Activated naive CD4-positive, alpha-beta T cell treated with anti-CD3 and anti-CD28 coated beads, Interleukin-2, amount 50 U/mL, for 72 hours (primary cell): Measurements from ENCODE around the gene OR56A4. TPM values are rescaled to one million over a fixed set of nuclear protein-coding genes. Genes with fewer than 3 reads are reported as not detected.

Experiments used
- ATAC-seq, 2 donors: fragments of 150-1000 bp; cut with Tn5 transposase; 2 replicates each; pipeline ENCODE4 v1.10.0; 2021; ENCODE audit warnings: mild to moderate bottlenecking in 2 of 2, moderate library complexity in 2 of 2
- DNase-seq, 2 donors: peaks; one replicate each; pipeline ENCODE4 v3.0.0; 2021 to 2022; ENCODE audit warnings: low spot score in 2 of 2
- H3K27ac Mint-ChIP-seq, 2 donors: one replicate each; pipeline ENCODE4 v1.8.0; 2022; ENCODE audit warnings: mild to moderate bottlenecking in 2 of 2, mixed read lengths in 2 of 2
- H3K36me3 Mint-ChIP-seq, 2 donors: one replicate each; pipeline ENCODE4 v1.8.0; 2022; ENCODE audit warnings: mixed read lengths in 2 of 2
- H3K9me3 Mint-ChIP-seq, 2 donors: one replicate each; pipeline ENCODE4 v1.8.0; 2022; ENCODE audit warnings: mixed read lengths in 2 of 2
- total RNA-seq, 2 donors: library from RNA; stranded (reverse); gene quantifications; one replicate each; pipeline ENCODE4 v1.2.3, GENCODE V29; 2022

The OR56A4 gene
- under 1 TPM in 1 of 2 donors, not detected in 1; 0.12 TPM for total RNA-seq

GRCh38 chr11:6006846-6007245 lies at the start of gene OR56A4:
Gene OR56A4, minus strand, starts transcription at chr11:6006946. Its CDS starts 3,954 bp downstream, at chr11:6002992.
- no peak for ATAC-seq

GRCh38 chr11:6055569-6055968 lies 48.8 kb upstream of the OR56A4 start:
- H3K36me3 Mint-ChIP-seq = no peaks in the 10 kb centered on the region
- no peak overlapping the region for H3K27ac Mint-ChIP-seq
- DNase-seq (no peak), ATAC-seq (no peak)
- H3K9me3 Mint-ChIP-seq = no peaks in the 10 kb centered on the region

More at GRCh38 chr11:6006846-6007245, at the start of gene OR56A4:
- DNase-seq = no peak
- H3K36me3 Mint-ChIP-seq = no peaks in the 10 kb centered on the region
- no peaks in the 10 kb centered on the region for H3K9me3 Mint-ChIP-seq
- no peak within 1 kb of the TSS for H3K27ac Mint-ChIP-seq

DNA sequence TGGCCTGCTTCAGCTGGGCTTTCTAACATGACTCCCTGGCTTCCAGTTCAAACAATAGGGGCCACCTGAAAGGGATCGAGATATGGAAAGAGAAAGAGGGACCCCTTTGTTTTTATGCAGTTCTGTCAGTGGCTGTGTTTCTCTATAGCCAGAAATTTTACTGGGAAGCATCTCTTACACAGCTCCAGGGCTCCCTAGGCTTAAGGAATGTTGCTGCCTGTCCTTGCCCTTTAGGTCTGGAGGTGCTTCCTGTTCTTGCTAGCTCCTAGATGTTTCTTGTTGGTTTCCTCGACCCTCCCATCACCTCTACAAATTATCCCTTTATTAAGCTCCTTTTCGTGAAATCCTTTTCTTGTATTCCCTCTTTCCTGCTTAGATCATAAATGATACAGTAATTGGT lies 45.6 kb upstream of the OR56A4 start:
- H3K9me3 Mint-ChIP-seq = no peaks in the 10 kb centered on the region
- no peak for ATAC-seq
- H3K36me3 Mint-ChIP-seq = no peaks in the 10 kb centered on the region

DNA sequence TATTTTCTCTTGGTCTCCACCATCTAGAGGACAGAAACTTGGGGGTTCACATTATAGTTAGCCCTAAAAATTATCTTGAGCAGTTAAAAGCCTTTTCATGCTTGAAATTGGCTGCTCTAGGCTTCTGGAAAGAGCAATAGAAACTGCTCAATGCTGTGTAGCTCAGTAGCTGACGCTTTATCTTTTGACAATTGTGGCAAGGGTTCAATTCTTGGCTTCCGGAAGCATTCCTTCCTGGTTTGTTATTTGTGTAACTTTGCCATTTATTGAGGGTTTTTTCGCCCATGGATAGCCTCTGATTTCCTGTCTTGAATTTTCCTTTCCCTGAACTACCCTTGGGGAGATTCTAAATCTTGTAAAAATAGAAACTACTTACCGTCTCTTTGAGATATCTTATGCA lies 34.1 kb upstream of the OR56A4 start:
- Mint-ChIP-seq H3K36me3 (no peaks in the 10 kb centered on the region), H3K9me3 (no peaks in the 10 kb centered on the region), H3K27ac (no peak overlapping the region)
- ATAC-seq (no peak), DNase-seq (no peak)

More for the DNA sequence above, 45.6 kb upstream of the OR56A4 start:
- DNase-seq = no peak
- H3K27ac Mint-ChIP-seq = no peak overlapping the region

- DNase-seq = no peak
- no peak for ATAC-seq
- H3K36me3 Mint-ChIP-seq = no peaks in the 10 kb centered on the region
- no peaks in the 10 kb centered on the region for H3K9me3 Mint-ChIP-seq
- no peak within 1 kb of the TSS for H3K27ac Mint-ChIP-seq
Measured at GRCh38 chr11:6030708-6031405, 24.1 kb upstream of the OR56A4 start, which contains the start of gene OR56A1. Gene OR56A1, minus strand, starts transcription at chr11:6030758. Its CDS starts 3,066 bp downstream, at chr11:6027692.

DNA sequence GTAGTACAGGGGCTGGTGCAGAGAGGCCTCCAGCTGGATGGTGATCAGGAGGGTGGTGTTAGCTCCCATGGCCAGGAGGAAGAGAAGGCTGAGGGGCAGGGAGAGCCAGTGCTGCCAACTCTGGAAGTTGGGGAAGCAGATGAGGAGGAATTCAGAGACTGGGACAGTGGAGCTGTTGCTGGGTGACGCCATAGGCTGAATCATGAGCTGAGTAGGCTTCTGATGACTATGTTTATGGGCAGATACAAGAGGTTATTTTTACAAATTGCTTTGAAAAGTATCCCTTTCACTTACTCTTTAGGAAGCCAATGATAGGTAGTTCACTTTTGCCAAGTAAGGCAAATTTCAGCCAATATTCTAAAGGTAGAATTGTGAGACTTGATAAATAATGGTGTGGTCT lies 20.8 kb upstream of the OR56A4 start:
- Mint-ChIP-seq H3K27ac (no peak overlapping the region), H3K36me3 (no peaks in the 10 kb centered on the region), H3K9me3 (no peaks in the 10 kb centered on the region)
- ATAC-seq (no peak), DNase-seq (no peak)

GRCh38 chr11:6025056-6025455 lies 18.3 kb upstream of the OR56A4 start:
- no peak for ATAC-seq

GRCh38 chr11:6022956-6023355 lies 16.2 kb upstream of the OR56A4 start:
- no peaks in the 10 kb centered on the region for H3K9me3 Mint-ChIP-seq
- no peaks in the 10 kb centered on the region for H3K36me3 Mint-ChIP-seq
- DNase-seq (no peak), ATAC-seq (peak in 1 of 2 donors; percentile 74)
- H3K27ac Mint-ChIP-seq = no peak overlapping the region

More at GRCh38 chr11:6025056-6025455, 18.3 kb upstream of the OR56A4 start:
- DNase-seq = no peak
- H3K36me3 Mint-ChIP-seq = no peaks in the 10 kb centered on the region
- H3K9me3 Mint-ChIP-seq = no peaks in the 10 kb centered on the region
- peak overlapping the region in 1 of 2 donors; percentile 10 for H3K27ac Mint-ChIP-seq

GRCh38 chr11:6013042-6013441 lies 6.3 kb upstream of the OR56A4 start:
- no peak overlapping the region for H3K27ac Mint-ChIP-seq
- H3K36me3 Mint-ChIP-seq = peaks cover 5 to 9% of the 10 kb centered on the region in 2 donors
- DNase-seq (no peak), ATAC-seq (no peak)
- H3K9me3 Mint-ChIP-seq = peaks cover 0 to 5% of the 10 kb centered on the region in 2 donors

- H3K9me3 Mint-ChIP-seq = peaks cover 0 to 5% of the 10 kb centered on the region in 2 donors
- ATAC-seq (no peak), DNase-seq (no peak)
- H3K27ac Mint-ChIP-seq = no peak overlapping the region
- peaks cover 5 to 9% of the 10 kb centered on the region in 2 donors for H3K36me3 Mint-ChIP-seq
Measured at GRCh38 chr11:6012035-6012668, 5.4 kb upstream of the OR56A4 start.

DNA sequence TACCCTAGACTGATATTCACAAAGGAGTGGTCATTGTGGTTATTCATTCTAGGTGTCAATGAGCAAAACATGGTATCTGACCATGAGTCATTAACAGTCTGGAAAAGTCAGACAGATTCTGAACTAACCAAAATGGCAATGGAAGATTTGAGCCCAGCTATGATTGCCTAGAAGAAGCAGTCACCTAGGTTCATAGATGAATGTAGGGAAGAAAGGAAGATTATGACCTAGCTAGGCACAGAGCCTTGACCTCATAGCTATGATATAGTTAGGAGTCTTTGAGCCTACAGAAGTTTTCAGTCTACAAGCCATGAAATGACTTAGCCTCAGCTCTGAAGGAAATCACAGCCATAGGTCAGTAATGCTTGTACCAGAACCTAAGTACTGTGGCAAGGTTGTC lies 351 bp downstream of the OR56A4 start:
- H3K27ac Mint-ChIP-seq = no peak overlapping the region
- no peaks in the 10 kb centered on the region for H3K9me3 Mint-ChIP-seq
- H3K36me3 Mint-ChIP-seq = no peaks in the 10 kb centered on the region
- DNase-seq = no peak
- peak; percentile 18 to 37 for ATAC-seq

DNA sequence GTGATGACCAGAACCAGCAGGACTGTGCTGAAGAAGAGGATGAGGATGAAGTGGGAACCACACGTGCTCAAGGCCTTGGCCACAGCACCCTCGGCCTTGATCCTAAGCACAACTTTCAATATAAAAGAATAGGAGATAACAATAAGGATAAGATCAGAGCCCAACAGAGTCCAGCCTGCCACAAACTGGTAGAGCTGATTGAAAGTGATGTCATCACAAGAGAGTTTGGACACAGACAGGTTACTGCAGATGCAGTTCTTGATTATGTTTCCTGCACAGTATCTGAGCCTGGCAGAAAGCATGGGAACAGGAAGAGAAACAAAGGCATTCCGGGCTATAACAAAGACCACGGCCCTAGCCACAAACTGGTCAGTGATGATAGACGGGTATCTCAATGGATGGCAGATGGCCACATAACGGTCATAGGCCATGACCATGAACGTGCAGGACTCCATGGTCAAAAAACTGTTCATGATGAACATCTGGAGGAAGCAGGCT lies 4.5 kb downstream of the OR56A4 start:
- no peak for DNase-seq
- Mint-ChIP-seq H3K9me3 (no peaks in the 10 kb centered on the region), H3K36me3 (no peaks in the 10 kb centered on the region), H3K27ac (peak overlapping the region in 1 of 2 donors; percentile 15)
- ATAC-seq = no peak

DNA sequence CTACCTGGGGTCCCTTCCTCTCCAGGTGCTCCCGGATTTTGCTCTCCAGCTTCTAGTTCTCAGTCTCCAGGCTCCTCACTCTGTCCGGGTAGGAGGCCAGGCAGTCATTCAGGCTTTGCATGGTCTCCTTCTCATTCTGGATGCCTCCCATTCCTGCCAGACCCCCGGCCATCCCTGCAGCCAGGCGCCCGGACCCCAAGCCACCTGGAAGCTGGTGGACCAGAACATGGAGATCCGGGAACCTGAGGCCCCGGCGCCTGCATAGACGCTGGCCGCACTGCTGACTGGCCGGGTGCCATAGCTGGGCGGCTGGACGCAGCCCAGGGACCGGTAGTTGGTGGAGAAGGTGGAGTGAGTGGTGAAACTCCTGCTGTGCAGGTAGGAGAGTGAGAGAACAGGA lies 12.0 kb downstream of the OR56A4 start:
- ATAC-seq (no peak), DNase-seq (no peak)
- no peaks in the 10 kb centered on the region for H3K36me3 Mint-ChIP-seq
- H3K27ac Mint-ChIP-seq = no peak overlapping the region
- no peaks in the 10 kb centered on the region for H3K9me3 Mint-ChIP-seq

DNA sequence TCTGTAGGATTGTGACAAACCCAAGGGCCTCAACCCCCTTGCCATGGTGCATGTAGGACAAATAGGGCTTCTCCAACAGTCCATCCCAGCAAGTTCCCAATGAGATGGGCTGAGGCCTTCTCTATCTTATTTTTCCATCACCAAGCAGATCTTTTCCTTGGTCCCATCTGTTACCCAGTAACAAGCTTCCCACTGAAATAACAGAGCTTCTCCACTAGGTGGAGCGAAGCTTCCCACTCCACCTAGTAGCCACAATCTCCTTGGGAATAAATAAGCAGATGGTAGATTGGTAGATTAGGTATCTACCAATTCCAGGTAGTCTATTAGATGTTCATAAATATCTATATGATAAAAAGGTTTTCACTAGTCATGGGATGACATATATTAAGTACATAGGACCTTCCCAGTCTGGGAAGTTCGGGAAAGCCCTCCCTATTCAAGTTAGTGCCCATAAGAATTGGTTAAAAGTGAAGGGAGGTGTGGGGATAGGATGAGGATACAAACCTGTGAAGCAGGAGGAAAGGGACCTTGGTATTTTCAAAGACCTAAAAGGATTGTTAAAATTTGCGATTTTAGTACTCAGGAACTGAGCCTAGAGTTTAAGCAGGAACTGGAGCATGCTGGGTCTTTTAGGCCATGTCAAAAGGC lies 14.0 kb downstream of the OR56A4 start:
- DNase-seq (no peak), ATAC-seq (no peak)
- Mint-ChIP-seq H3K27ac (no peak overlapping the region), H3K36me3 (no peaks in the 10 kb centered on the region), H3K9me3 (peaks cover 0 to under 1% of the 10 kb centered on the region in 2 donors)

- Mint-ChIP-seq H3K36me3 (no peaks in the 10 kb centered on the region), H3K27ac (no peak overlapping the region), H3K9me3 (peaks cover 0 to 4% of the 10 kb centered on the region in 2 donors)
- ATAC-seq (no peak), DNase-seq (no peak)
Measured at GRCh38 chr11:5992150-5992549, 14.6 kb downstream of the OR56A4 start.

DNA sequence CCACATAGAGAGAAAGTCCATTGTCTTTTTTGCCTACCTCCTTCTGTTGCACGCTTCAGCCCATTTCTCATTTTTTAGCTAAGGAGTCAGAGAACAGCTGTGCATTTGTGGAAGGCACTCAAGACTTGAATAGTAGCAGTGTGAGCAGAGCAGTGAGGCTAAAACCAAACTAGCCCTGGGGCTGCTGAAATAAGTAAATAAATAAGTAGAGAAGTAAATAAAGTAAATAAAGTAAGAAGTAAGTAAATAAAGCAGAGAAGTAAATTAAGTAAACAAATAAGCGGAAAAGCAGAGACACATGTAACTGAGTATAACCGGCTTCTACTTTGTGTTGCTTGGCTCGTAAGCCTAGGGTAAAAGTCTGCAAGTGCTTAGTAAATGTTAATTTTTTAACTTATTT lies 17.5 kb downstream of the OR56A4 start:
- no peak for DNase-seq
- ATAC-seq = no peak
- H3K36me3 Mint-ChIP-seq = no peaks in the 10 kb centered on the region
- H3K27ac Mint-ChIP-seq = no peak overlapping the region
- H3K9me3 Mint-ChIP-seq = peaks cover 0 to 4% of the 10 kb centered on the region in 2 donors

- no peaks in the 10 kb centered on the region for H3K36me3 Mint-ChIP-seq
- H3K9me3 Mint-ChIP-seq = peaks cover 0 to 4% of the 10 kb centered on the region in 2 donors
- DNase-seq (no peak), ATAC-seq (no peak)
- no peak within 1 kb of the TSS for H3K27ac Mint-ChIP-seq
Measured at GRCh38 chr11:5986885-5987284, 19.9 kb downstream of the OR56A4 start, which contains the start of gene OR52L1. Gene OR52L1, minus strand, starts transcription at chr11:5986985. Its CDS starts 55 bp downstream, at chr11:5986930.
